ENCODE data around the gene LRRK1. TPM values are rescaled to one million over a fixed set of nuclear protein-coding genes. Genes with fewer than 3 reads are reported as not detected.

The LRRK1 gene
- total RNA-seq, 1 experiment from 2014 or later, result 10.4 TPM

- Histone ChIP-seq H3K36me3 (peaks cover 64% of the 10 kb centered on the region), H3K4me3 (no peak overlapping the region), H3K27me3 (no peaks in the 10 kb centered on the region), H3K9me3 (peaks cover 15% of the 10 kb centered on the region)
- DNase-seq, result no peak
These were observed 81.1 kb downstream of the LRRK1 start for GRCh38 chr15:101000271-101000681.

- Histone ChIP-seq H3K36me3 (peaks cover 69% of the 10 kb centered on the region), H3K27me3 (no peaks in the 10 kb centered on the region), H3K9me3 (peaks cover 22% of the 10 kb centered on the region), H3K4me3 (no peak overlapping the region)
- DNase-seq, result no peak
These were observed 81.9 kb downstream of the LRRK1 start for GRCh38 chr15:101001056-101001455.

- Histone ChIP-seq H3K36me3 (peaks cover 69% of the 10 kb centered on the region), H3K4me3 (no peak overlapping the region), H3K9me3 (peaks cover 22% of the 10 kb centered on the region), H3K27me3 (no peaks in the 10 kb centered on the region)
- DNase-seq, result no peak
These were observed 82.6 kb downstream of the LRRK1 start for GRCh38 chr15:101001796-101002195.

GRCh38 chr15:101003081-101003480 lies 83.9 kb downstream of the LRRK1 start:
- H3K9me3 ChIP-seq, result peaks cover 22% of the 10 kb centered on the region
- no peak for DNase-seq
- H3K4me3 ChIP-seq, result no peak overlapping the region
- no peaks in the 10 kb centered on the region for H3K27me3 ChIP-seq
- peaks cover 67% of the 10 kb centered on the region for H3K36me3 ChIP-seq

- Histone ChIP-seq H3K9me3 (peaks cover 22% of the 10 kb centered on the region), H3K27me3 (no peaks in the 10 kb centered on the region), H3K4me3 (no peak overlapping the region), H3K36me3 (peaks cover 71% of the 10 kb centered on the region)
- DNase-seq, result no peak
These were observed 84.5 kb downstream of the LRRK1 start for GRCh38 chr15:101003706-101004105.

- peaks cover 77% of the 10 kb centered on the region for H3K36me3 ChIP-seq
- DNase-seq, result no peak
- H3K27me3 ChIP-seq, result no peaks in the 10 kb centered on the region
- H3K4me3 ChIP-seq, result no peak overlapping the region
- H3K9me3 ChIP-seq, result peaks cover 22% of the 10 kb centered on the region
These were observed 85.3 kb downstream of the LRRK1 start for GRCh38 chr15:101004500-101004899.

- no peak for DNase-seq
- peaks cover 22% of the 10 kb centered on the region for H3K9me3 ChIP-seq
- no peaks in the 10 kb centered on the region for H3K27me3 ChIP-seq
- H3K36me3 ChIP-seq, result peaks cover 84% of the 10 kb centered on the region
- no peak overlapping the region for H3K4me3 ChIP-seq
These were observed 86.0 kb downstream of the LRRK1 start for GRCh38 chr15:101004986-101005747.

- no peak overlapping the region for H3K4me3 ChIP-seq
These were observed 88.0 kb downstream of the LRRK1 start for GRCh38 chr15:101006931-101007691.

GRCh38 chr15:101008158-101009139 lies 89.3 kb downstream of the LRRK1 start:
- Histone ChIP-seq H3K36me3 (peaks cover 78% of the 10 kb centered on the region), H3K27me3 (no peaks in the 10 kb centered on the region), H3K4me3 (no peak overlapping the region), H3K9me3 (peaks cover 20% of the 10 kb centered on the region)
- DNase-seq, result no peak

More at GRCh38 chr15:101006931-101007691, 88.0 kb downstream of the LRRK1 start:
- H3K27me3 ChIP-seq, result no peaks in the 10 kb centered on the region
- peak; percentile 81 for DNase-seq
- peaks cover 22% of the 10 kb centered on the region for H3K9me3 ChIP-seq
- peaks cover 83% of the 10 kb centered on the region for H3K36me3 ChIP-seq

GRCh38 chr15:101009176-101009575 lies 90.0 kb downstream of the LRRK1 start:
- peaks cover 16% of the 10 kb centered on the region for H3K9me3 ChIP-seq
- H3K36me3 ChIP-seq, result peaks cover 77% of the 10 kb centered on the region
- no peak for DNase-seq
- H3K27me3 ChIP-seq, result no peaks in the 10 kb centered on the region
- no peak overlapping the region for H3K4me3 ChIP-seq

- Histone ChIP-seq H3K36me3 (peaks cover 77% of the 10 kb centered on the region), H3K9me3 (peaks cover 3% of the 10 kb centered on the region), H3K4me3 (no peak overlapping the region), H3K27me3 (no peaks in the 10 kb centered on the region)
- no peak for DNase-seq
These were observed 91.6 kb downstream of the LRRK1 start for GRCh38 chr15:101010781-101011180.

GRCh38 chr15:101012326-101013200 lies 93.4 kb downstream of the LRRK1 start:
- no peak for DNase-seq
- H3K27me3 ChIP-seq, result no peaks in the 10 kb centered on the region

GRCh38 chr15:101013201-101013550 lies 94.0 kb downstream of the LRRK1 start:
- no peak for DNase-seq
- Histone ChIP-seq H3K36me3 (peaks cover 87% of the 10 kb centered on the region), H3K27me3 (no peaks in the 10 kb centered on the region), H3K9me3 (no peaks in the 10 kb centered on the region), H3K4me3 (no peak overlapping the region)

More at GRCh38 chr15:101012326-101013200, 93.4 kb downstream of the LRRK1 start:
- Histone ChIP-seq H3K36me3 (peaks cover 85% of the 10 kb centered on the region), H3K4me3 (no peak overlapping the region), H3K9me3 (no peaks in the 10 kb centered on the region)

GRCh38 chr15:101013769-101014675 lies 94.9 kb downstream of the LRRK1 start:
- DNase-seq, result no peak
- peaks cover 86% of the 10 kb centered on the region for H3K36me3 ChIP-seq
- no peaks in the 10 kb centered on the region for H3K9me3 ChIP-seq
- H3K4me3 ChIP-seq, result no peak overlapping the region
- H3K27me3 ChIP-seq, result no peaks in the 10 kb centered on the region

Measured in MG63 (cell line).